H1 (cell line): ENCODE data around the gene EPRS1. TPM values are rescaled to one million over a fixed set of nuclear protein-coding genes. Genes with fewer than 3 reads are reported as not detected.

Experiments used
- FOSL1 ChIP-seq: IDR thresholded peaks from 2 replicates; pipeline ENCODE4 v1.6.1; 2011; ENCODE audit warnings: mild to moderate bottlenecking, low read depth, low read length, moderate library complexity; ENCODE audit not compliant: insufficient read depth
- PHF8 ChIP-seq: fragments of 200-600 bp; sonication (generic); conservative IDR thresholded peaks from 2 replicates; pipeline ENCODE4 v1.7.1; 2012; ENCODE audit warnings: low read depth, mild to moderate bottlenecking, inconsistent platforms, low read length, moderate library complexity
- POLR2A ChIP-seq, 2 experiments: IDR thresholded peaks; 1 replicate in 1 of 2; 2 replicates in 1 of 2; pipeline ENCODE4 v1.6.1; 2011; ENCODE audit warnings: low read depth in 2 of 2, low read length in 2 of 2, mild to moderate bottlenecking in 2 of 2; ENCODE audit errors: control extremely low read depth in 1 of 2
- RBBP5 ChIP-seq: IDR thresholded peaks from 2 replicates; pipeline ENCODE4 v1.7.1; 2012; ENCODE audit warnings: low read depth, mild to moderate bottlenecking, inconsistent platforms, low read length, moderate library complexity, borderline replicate concordance
- polyA plus RNA-seq, 7 experiments: library from polyadenylated mRNA; depleted of rRNA in 3 of 7; stranded (reverse) in 5 of 7; unstranded in 2 of 7; fragments of >200 nt in 5 of 7; fragments of 200-250 nt in 2 of 7; gene quantifications; 1 replicate in 5 of 7; 2 replicates in 1 of 7; 4 replicates in 1 of 7; pipeline versions ENCODE4 v1.2.1 to v1.2.3, GENCODE V29; 2011 to 2013; ENCODE audit warnings: missing spikeins in 2 of 7, mixed read lengths in 2 of 7
- total RNA-seq: library from RNA; stranded (reverse); fragmentation: NEBNext Ultra II Directional; extraction: Animal tissue kit (Norgen Biotek cat#: 25700); gene quantifications from 2 replicates; pipeline ENCODE4 v1.2.1, GENCODE V29; 2021
- TF ChIP-seq, protein P1 (sequence below): IDR thresholded peaks from 2 replicates; pipeline ENCODE4 v1.6.1; 2011; ENCODE audit warnings: low read length, improper control_type of control experiment

The EPRS1 gene
- total and polyA plus RNA-seq, 2 of the 8 experiments (the other 6 are each of a cell fraction or from before 2014, with no cell fraction given), result 38.4 to 171 TPM

DNA sequence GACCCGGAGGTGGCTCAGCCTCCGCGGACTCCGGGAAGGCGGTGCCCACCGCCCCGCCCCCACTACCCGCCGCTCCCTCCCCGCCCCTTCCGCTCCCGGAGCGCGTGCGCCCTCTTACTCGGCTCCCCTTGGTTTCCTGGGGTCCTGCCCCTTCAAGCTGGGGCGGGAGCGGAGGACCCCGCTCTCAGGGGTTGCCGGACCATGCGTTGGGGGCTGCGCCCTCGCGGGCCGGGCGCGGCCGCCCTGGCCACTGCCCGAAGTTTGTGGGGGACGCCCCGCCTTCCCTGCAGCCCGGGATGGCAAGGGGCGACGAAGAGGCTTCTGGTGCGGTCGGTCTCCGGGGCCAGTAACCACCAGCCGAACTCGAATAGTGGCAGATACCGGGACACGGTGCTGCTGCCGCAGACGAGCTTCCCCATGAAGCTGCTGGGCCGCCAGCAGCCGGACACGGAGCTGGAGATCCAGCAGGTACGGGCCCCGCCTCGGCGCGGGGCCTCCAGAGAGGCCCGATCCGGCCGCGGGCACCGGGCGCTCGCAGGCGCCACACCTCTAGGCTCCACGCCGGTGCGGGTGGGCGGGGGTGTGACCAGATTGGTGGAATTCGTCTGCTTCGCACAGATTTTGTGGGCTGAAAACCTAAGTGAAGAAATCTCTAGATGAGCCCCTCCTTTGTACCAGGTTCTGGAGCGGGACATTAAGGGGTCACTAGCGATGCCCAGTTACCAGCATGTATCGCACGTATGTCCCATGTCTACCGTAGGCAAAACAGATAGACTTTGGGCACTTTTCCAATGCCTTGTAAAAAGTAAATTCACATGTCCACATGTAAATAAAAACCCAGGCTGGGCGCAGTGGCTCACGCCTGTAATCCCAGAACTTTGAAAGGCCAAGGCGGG, 48.0 kb upstream of the EPRS1 start, which contains the start of gene IARS2 (continued):
- 0 out of 2 replicates have a peak, but pooled peaks have one; percentile 43 for TF ChIP-seq RBBP5
- TF ChIP-seq, protein P1, sequence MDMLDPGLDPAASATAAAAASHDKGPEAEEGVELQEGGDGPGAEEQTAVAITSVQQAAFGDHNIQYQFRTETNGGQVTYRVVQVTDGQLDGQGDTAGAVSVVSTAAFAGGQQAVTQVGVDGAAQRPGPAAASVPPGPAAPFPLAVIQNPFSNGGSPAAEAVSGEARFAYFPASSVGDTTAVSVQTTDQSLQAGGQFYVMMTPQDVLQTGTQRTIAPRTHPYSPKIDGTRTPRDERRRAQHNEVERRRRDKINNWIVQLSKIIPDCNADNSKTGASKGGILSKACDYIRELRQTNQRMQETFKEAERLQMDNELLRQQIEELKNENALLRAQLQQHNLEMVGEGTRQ, result no peak
- peak; percentile 14 to 68; a peak in 2 of 3 replicates for TF ChIP-seq POLR2A (IDR thresholded peaks at IDR 0.05; ENCODE audit: control extremely low read depth in 1 of 2, low read depth in 2 of 2, low read length in 2 of 2)
- TF ChIP-seq PHF8, result peak; percentile 88
- TF ChIP-seq FOSL1, result no peak
